ENCODE results near the gene CCDC13. TPM values are rescaled to one million over a fixed set of nuclear protein-coding genes. Genes with fewer than 3 reads are reported as not detected.

The CCDC13 gene
- total RNA-seq, 2 experiments from 2014 or later = 0.46 to 0.63 TPM

DNA sequence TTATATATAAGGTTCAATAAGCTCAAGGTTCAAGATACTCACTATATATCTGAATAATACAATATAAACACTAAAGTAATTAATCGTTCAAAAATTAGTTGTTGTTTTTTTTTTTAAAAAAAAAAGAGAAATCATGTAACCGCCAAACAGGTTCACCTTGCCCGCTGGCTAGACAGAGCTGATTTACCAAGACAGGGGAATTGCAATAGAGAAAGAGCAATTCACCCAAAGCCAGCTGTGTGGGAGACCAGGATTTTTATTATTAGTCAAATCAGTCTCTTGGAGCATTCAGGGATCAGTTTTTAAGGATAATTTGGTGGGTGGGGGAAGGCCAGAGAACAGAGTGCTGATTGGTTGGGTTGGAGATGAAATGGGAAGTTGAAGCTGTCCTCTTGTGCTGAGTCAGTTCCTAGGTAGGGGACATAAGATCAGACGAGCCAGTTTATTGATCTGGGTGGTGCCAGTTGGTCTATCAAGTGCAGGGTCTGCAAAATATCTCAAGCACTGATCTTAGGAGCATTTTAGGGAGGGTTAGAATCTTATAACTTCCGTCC lies 23.4 kb upstream of the CCDC13 start:
- H3K4me1 Mint-ChIP-seq = peaks cover 26% of the 10 kb centered on the region
- DNase-seq (no peak), ATAC-seq (no peak)
- ChIA-PET CTCF (no interaction called here), POLR2A (interaction anchor here (0.6 kb wide), 1 partner anchor 509 kb away, joined by 3 read pairs; no protein-coding TSS in a partner anchor)
- no peaks in the 10 kb centered on the region for H3K9me3 Mint-ChIP-seq (ENCODE audit: low read depth)
- no peak overlapping the region for H3K27ac Mint-ChIP-seq
- no peak overlapping the region for H3K4me3 Mint-ChIP-seq
- intact Hi-C loops (cut with DNase I, micrococcal nuclease) = no loop called here
- H3K27me3 Mint-ChIP-seq = no peaks in the 10 kb centered on the region
- H3K36me3 Mint-ChIP-seq (ENCODE audit: low read depth) = peaks cover 15% of the 10 kb centered on the region

DNA sequence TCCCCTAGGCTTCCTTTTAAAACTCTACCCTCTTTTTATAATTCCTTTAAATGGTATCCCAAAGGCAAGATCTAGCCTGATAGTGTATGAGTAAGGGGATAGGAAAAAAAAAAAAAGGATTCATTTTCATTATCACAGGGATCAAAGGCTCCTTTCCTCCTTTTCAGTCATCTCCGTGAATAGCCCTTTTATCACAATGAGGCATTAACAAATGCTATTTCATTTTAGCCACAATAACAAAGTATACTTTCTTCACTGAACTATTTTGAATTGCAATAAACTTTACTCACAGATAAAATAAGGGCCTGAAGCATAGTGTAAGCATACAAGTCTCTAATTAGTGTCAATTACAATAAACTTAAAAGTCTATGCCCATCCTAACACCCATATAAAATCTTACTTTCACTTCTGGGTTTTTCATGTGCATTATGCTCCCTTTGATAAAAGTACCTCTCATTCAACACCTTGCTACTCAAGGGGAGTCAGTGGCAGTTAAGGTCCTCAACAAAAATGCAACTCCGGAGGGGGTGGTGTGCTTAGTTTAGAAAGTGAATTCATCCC lies 22.6 kb upstream of the CCDC13 start:
- POLR2A ChIA-PET = interaction anchor here (1.6 kb wide), 1 partner anchor 10 kb away, joined by 3 read pairs; no protein-coding TSS in a partner anchor
- DNase-seq (no peak), ATAC-seq (no peak)
- no peak overlapping the region for H3K4me3 Mint-ChIP-seq
- H3K9me3 Mint-ChIP-seq (ENCODE audit: low read depth) = no peaks in the 10 kb centered on the region
- H3K27me3 Mint-ChIP-seq = no peaks in the 10 kb centered on the region
- no peak overlapping the region for H3K27ac Mint-ChIP-seq
- CTCF ChIA-PET = interaction anchor here (0.7 kb wide), 1 partner anchor 503 kb away, joined by 3 read pairs; no protein-coding TSS in a partner anchor
- H3K4me1 Mint-ChIP-seq = peaks cover 23% of the 10 kb centered on the region
- intact Hi-C loops (cut with DNase I, micrococcal nuclease) = no loop called here
- peaks cover 15% of the 10 kb centered on the region for H3K36me3 Mint-ChIP-seq (ENCODE audit: low read depth)

DNA sequence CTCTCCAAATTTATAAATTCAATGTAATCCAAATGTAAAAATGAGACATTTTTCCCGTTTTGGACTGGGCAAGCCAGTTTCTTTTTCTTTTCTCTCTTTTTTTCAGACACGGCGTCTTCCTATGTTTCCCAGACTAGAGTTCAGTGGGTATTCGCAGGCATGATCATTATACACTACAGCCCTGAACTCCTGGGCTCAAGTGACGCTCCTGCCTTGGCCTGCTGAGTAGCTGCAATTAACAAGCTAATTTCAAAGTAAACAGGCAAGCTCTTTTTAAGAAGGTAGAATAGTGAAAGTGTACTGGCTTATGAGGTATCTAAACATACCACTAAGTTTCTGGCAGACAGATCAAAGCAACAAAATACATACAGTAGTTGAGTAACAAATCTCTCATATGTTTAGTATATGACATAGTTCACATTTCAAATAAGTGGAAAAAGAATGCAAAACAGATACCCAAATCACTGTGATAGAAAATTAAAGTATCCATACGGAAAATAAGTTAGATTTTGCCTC lies 17.7 kb upstream of the CCDC13 start:
- H3K4me3 Mint-ChIP-seq = no peak overlapping the region
- ChIA-PET POLR2A (interaction anchor here (0.6 kb wide), 1 partner anchor 10 kb away, joined by 4 read pairs; no protein-coding TSS in a partner anchor), CTCF (no interaction called here)
- peaks cover 10% of the 10 kb centered on the region for H3K4me1 Mint-ChIP-seq
- H3K27me3 Mint-ChIP-seq = no peaks in the 10 kb centered on the region
- no peaks in the 10 kb centered on the region for H3K9me3 Mint-ChIP-seq (ENCODE audit: low read depth)
- no peak overlapping the region for H3K27ac Mint-ChIP-seq
- intact Hi-C loops (cut with DNase I, micrococcal nuclease) = no loop called here
- no peak for DNase-seq
- no peak for ATAC-seq
- H3K36me3 Mint-ChIP-seq (ENCODE audit: low read depth) = peaks cover 18% of the 10 kb centered on the region

DNA sequence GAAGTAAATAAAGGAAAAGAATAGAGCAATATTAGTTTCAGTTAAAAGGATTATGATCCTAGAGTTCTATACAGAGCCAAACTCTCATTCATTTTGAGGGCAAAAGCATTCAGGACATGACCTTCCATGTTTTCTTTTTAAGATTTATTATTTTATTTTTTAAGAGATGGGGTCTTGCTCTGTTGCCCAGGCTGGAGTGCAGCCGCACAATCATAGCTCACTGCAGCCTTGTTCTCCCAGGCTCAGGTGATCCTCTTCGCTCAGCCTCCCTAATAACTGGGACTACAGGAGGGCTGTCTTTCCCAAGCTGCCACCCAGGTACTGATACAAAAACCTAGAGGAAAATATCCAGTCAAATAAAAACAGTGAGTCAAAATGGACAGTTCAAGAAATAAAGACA lies 13.6 kb upstream of the CCDC13 start:
- Mint-ChIP-seq H3K27ac (no peak overlapping the region), H3K4me1 (peaks cover 5% of the 10 kb centered on the region), H3K9me3 (ENCODE audit: low read depth) (no peaks in the 10 kb centered on the region), H3K4me3 (no peak overlapping the region), H3K36me3 (ENCODE audit: low read depth) (peaks cover 20% of the 10 kb centered on the region), H3K27me3 (no peaks in the 10 kb centered on the region)
- intact Hi-C loops (cut with DNase I, micrococcal nuclease) = no loop called here
- ChIA-PET POLR2A (no interaction called here), CTCF (interaction anchor here (0.8 kb wide), 1 partner anchor 12 kb away, joined by 3 read pairs; no protein-coding TSS in a partner anchor)
- ATAC-seq (no peak), DNase-seq (no peak)

DNA sequence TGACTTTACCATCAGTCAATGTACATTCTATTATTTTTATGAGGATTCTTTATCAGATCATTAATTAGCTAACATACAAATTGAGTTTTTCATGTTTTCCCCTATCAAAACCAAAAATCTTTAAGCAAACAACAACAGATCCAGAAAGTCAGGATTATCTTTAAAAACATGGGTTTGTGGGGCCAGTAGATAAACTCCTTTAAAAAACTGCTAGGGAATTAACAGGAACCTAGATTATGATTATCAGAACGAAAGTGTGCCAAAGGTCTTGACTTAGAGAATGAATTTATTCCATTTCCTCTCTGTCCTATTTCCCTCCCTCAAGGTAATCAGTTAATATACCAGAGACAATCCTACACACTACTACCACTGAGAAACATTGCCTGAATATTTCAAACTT lies 13.2 kb upstream of the CCDC13 start:
- H3K36me3 Mint-ChIP-seq (ENCODE audit: low read depth) = peaks cover 20% of the 10 kb centered on the region
- ChIA-PET CTCF (interaction anchor here (0.7 to 2.0 kb wide), 4 partner anchors 12 to 92 kb away, joined by 3 to 6 read pairs (median 3); no protein-coding TSS in a partner anchor), POLR2A (no interaction called here)
- no peaks in the 10 kb centered on the region for H3K27me3 Mint-ChIP-seq
- intact Hi-C loops (cut with DNase I, micrococcal nuclease) = no loop called here
- no peak overlapping the region for H3K4me3 Mint-ChIP-seq
- no peaks in the 10 kb centered on the region for H3K9me3 Mint-ChIP-seq (ENCODE audit: low read depth)
- H3K4me1 Mint-ChIP-seq = peaks cover 5% of the 10 kb centered on the region
- DNase-seq (no peak), ATAC-seq (no peak)
- H3K27ac Mint-ChIP-seq = no peak overlapping the region

DNA sequence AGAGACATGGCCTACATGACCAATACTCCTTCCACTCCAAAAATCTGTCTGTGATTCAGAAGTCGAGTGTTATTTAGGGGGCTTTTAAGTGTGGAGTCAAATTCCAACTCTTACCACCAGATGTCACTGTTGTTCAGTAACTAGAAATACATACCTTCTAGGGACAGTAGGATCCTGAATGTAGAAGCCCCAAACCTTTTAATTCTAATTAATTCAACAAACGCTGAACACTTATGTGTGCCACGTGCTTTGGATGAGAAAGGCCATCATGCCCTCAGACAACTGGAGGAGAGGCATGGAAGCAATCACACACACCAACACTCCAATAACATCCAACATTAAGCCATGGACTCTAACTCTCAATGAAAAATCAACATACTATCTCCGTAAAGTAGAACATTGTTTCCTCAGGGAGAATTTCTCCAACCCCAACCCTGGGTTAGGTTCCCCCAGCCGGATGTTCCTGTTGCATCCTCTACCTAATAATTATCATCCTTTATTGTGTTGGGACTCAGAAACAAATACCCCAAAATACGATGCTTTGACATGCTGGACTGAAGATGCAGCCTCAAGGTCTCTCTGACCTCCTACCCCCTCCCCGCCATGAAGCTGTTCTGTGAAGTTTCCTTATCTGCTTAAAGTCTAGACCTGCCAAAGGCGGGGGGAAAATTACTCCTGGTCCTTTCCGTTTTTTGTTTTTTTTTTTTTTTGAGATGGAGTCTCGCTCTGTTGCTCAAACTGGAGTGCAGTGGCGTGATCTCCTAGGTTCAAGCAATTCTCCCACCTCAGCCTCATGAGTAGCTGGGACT lies 8.0 kb upstream of the CCDC13 start:
- CTCF ChIA-PET = interaction anchor here (0.6 to 3.6 kb wide), 9 partner anchors 20 to 101 kb away, joined by 3 to 25 read pairs (median 4); no protein-coding TSS in a partner anchor
- Mint-ChIP-seq H3K27ac (no peak overlapping the region), H3K9me3 (ENCODE audit: low read depth) (no peaks in the 10 kb centered on the region), H3K27me3 (no peaks in the 10 kb centered on the region), H3K4me3 (no peak overlapping the region), H3K4me1 (no peaks in the 10 kb centered on the region), H3K36me3 (ENCODE audit: low read depth) (peaks cover 13% of the 10 kb centered on the region)
- ATAC-seq (peak; percentile 87), DNase-seq (peak; percentile 29)
- intact Hi-C loops (cut with DNase I, micrococcal nuclease) = loop anchor here (1.0 to 2.0 kb wide), 5 partner anchors 50 to 100 kb away; no protein-coding TSS in a partner anchor
- POLR2A ChIA-PET = no interaction called here

DNA sequence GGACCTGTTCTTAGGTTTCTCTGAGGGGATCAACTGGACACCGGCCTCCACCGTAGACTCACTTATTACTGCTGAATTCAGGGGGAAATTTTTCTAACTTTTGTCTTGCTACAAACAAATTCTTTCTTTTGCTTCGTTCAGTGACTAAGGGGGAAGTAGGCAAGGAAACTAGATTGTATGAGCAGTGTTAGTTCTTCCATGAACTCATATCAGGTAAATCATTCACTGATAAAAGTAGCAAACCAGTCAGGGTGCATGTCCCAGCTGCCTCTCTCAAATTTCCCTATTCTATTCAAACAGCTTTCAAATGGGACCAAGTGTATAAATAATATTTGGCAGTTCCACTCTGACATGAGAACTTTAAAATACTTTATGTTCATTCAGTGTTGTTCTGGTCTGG lies 7.3 kb upstream of the CCDC13 start:
- no peak for ATAC-seq
- POLR2A ChIA-PET = no interaction called here
- Mint-ChIP-seq H3K36me3 (ENCODE audit: low read depth) (peaks cover 8% of the 10 kb centered on the region), H3K4me3 (no peak overlapping the region), H3K27me3 (no peaks in the 10 kb centered on the region), H3K9me3 (ENCODE audit: low read depth) (no peaks in the 10 kb centered on the region), H3K4me1 (no peaks in the 10 kb centered on the region), H3K27ac (no peak overlapping the region)
- CTCF ChIA-PET = interaction anchor here (0.5 to 3.6 kb wide), 15 partner anchors 9 to 291 kb away, joined by 3 to 25 read pairs (median 3); no protein-coding TSS in a partner anchor
- no peak for DNase-seq
- intact Hi-C loops (cut with DNase I, micrococcal nuclease) = loop anchor here (1.0 to 2.0 kb wide), 5 partner anchors 50 to 101 kb away; no protein-coding TSS in a partner anchor

DNA sequence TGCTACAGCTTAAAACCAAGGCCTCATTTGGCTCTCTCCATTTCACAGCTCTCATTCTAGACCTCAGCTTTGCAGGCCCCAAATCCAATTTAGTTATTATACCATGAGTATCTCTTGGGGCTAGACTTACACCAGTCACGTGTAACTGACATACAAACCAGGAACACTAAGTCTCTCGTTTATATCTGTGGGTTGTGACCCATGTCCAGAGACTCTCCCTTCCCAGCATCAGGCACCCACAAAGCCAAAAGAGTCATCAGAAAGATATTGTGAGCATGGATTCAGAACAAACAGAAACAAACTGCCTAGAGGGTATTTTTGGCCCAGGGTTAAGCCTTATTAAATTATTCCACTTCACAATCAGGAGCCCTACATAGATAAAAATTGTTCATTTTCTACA lies 5.6 kb upstream of the CCDC13 start:
- DNase-seq (no peak), ATAC-seq (no peak)
- Mint-ChIP-seq H3K9me3 (ENCODE audit: low read depth) (no peaks in the 10 kb centered on the region), H3K27me3 (no peaks in the 10 kb centered on the region), H3K4me1 (peaks cover 2% of the 10 kb centered on the region), H3K4me3 (no peak overlapping the region), H3K36me3 (ENCODE audit: low read depth) (peaks cover 7% of the 10 kb centered on the region), H3K27ac (no peak overlapping the region)
- ChIA-PET POLR2A (no interaction called here), CTCF (interaction anchor here (0.5 to 3.6 kb wide), 10 partner anchors 16 to 550 kb away, joined by 3 to 25 read pairs (median 4); partner anchors contain the start of gene HIGD1A)
- intact Hi-C loops (cut with DNase I, micrococcal nuclease) = loop anchor here in 1 of 2 experiments (10.0 kb wide), 1 partner anchor 506 kb away; the partner anchor contains the start of gene SNRK

DNA sequence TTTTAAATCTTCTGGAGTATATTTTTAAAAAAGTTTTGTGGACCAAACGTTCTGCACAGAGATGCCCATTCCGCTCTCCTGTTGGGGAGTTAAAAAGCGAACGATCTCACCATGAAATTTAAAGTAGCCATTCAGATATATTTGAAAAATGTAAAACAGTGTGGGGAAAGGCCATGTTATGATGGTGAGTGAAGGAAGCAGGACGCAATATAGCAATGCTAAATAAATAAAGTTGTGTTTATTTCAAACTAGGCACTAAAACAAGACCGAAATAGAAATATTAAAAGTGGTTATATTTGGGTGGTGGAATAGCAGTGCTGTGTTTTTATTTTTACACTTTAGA lies 327 bp upstream of the CCDC13 start:
- intact Hi-C loops (cut with DNase I, micrococcal nuclease) = loop anchor here (1.0 to 10.0 kb wide), 8 partner anchors 31 to 918 kb away; partner anchors contain the start of genes HIGD1A (in 2 of the 2), SNRK (in 1 of the 2), SS18L2 (in 1 of the 2) and VIPR1 (in 1 of the 2)
- Mint-ChIP-seq H3K4me1 (peaks cover 12% of the 10 kb centered on the region), H3K9me3 (ENCODE audit: low read depth) (no peaks in the 10 kb centered on the region), H3K27ac (peak overlapping the region; percentile 82), H3K27me3 (no peaks in the 10 kb centered on the region), H3K36me3 (ENCODE audit: low read depth) (no peaks in the 10 kb centered on the region), H3K4me3 (peak overlapping the region; percentile 83)
- CTCF ChIA-PET = interaction anchor here (0.7 kb wide), 1 partner anchor 1348 kb away, joined by 3 read pairs; no protein-coding TSS in a partner anchor
- POLR2A ChIA-PET = no interaction called here
- ATAC-seq (peak; percentile 6), DNase-seq (no peak)

DNA sequence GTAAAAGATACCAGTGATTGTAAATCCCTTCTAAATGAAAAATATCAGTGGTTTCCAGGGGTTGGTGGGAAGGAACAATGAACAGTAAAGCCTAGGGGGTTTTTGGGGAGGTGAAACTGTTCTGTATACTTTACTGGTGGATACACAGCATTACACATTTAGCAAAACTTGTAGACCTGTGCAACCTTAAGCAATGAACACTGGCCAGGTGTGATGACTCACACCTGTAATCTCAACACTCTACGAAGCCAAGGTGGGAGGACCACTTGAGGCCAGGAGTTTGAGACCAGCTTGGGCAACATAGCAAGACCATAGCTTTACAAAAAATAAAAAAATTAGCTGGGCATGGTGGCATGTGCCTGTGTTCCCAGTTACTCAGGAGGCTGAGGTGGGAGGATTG lies 1.8 kb downstream of the CCDC13 start:
- no peaks in the 10 kb centered on the region for H3K36me3 Mint-ChIP-seq (ENCODE audit: low read depth)
- H3K9me3 Mint-ChIP-seq (ENCODE audit: low read depth) = no peaks in the 10 kb centered on the region
- H3K27ac Mint-ChIP-seq = no peak overlapping the region
- no peak overlapping the region for H3K4me3 Mint-ChIP-seq
- no peaks in the 10 kb centered on the region for H3K27me3 Mint-ChIP-seq
- CTCF ChIA-PET = interaction anchor here (0.6 to 0.7 kb wide), 2 partner anchors 9 to 13 kb away, joined by 3 read pairs; no protein-coding TSS in a partner anchor
- peaks cover 12% of the 10 kb centered on the region for H3K4me1 Mint-ChIP-seq
- intact Hi-C loops (cut with DNase I, micrococcal nuclease) = loop anchor here in 1 of 2 experiments (10.0 kb wide), 1 partner anchor 514 kb away; the partner anchor contains the start of gene SNRK
- DNase-seq (no peak), ATAC-seq (no peak)
- POLR2A ChIA-PET = no interaction called here

Measured in activated CD4-positive, alpha-beta T cell treated with anti-CD3 and anti-CD28 coated beads for 36 hours (primary cell).